ENCODE measurements around the gene AHCYL1.

The AHCYL1 gene

GRCh38 chr1:110060034-110060661 is 75.6 kb downstream of the AHCYL1 start:
- DNase-seq (ENCODE audit: low read depth): no peak
- H3K4me3 ChIP-seq (ENCODE audit: low read length): no peak overlapping the region
- peak; percentile 73 for TF ChIP-seq CTCF (conservative IDR thresholded peaks at IDR 0.05; ENCODE audit: low read length)

GRCh38 chr1:110060662-110061060 is 76.1 kb downstream of the AHCYL1 start:
- no peak overlapping the region for H3K4me3 ChIP-seq (ENCODE audit: low read length)
- DNase-seq (ENCODE audit: low read depth): no peak
- no peak for TF ChIP-seq CTCF (conservative IDR thresholded peaks at IDR 0.05; ENCODE audit: low read length)

GRCh38 chr1:110061341-110061740 is 76.8 kb downstream of the AHCYL1 start:
- DNase-seq (ENCODE audit: low read depth): no peak
- no peak overlapping the region for H3K4me3 ChIP-seq (ENCODE audit: low read length)
- no peak for TF ChIP-seq CTCF (conservative IDR thresholded peaks at IDR 0.05; ENCODE audit: low read length)

- no peak for DNase-seq (ENCODE audit: low read depth)
- no peak for TF ChIP-seq CTCF (conservative IDR thresholded peaks at IDR 0.05; ENCODE audit: low read length)
- no peak overlapping the region for H3K4me3 ChIP-seq (ENCODE audit: low read length)
Measured at GRCh38 chr1:110062612-110063011, 78.0 kb downstream of the AHCYL1 start.

GRCh38 chr1:110063781-110064180 is 79.2 kb downstream of the AHCYL1 start:
- no peak for DNase-seq (ENCODE audit: low read depth)
- TF ChIP-seq CTCF (conservative IDR thresholded peaks at IDR 0.05; ENCODE audit: low read length): no peak
- no peak overlapping the region for H3K4me3 ChIP-seq (ENCODE audit: low read length)

- no peak for TF ChIP-seq CTCF (conservative IDR thresholded peaks at IDR 0.05; ENCODE audit: low read length)
- no peak overlapping the region for H3K4me3 ChIP-seq (ENCODE audit: low read length)
- no peak for DNase-seq (ENCODE audit: low read depth)
Measured at GRCh38 chr1:110064576-110065337, 80.2 kb downstream of the AHCYL1 start.

GRCh38 chr1:110065841-110066240 is 81.3 kb downstream of the AHCYL1 start:
- no peak for TF ChIP-seq CTCF (conservative IDR thresholded peaks at IDR 0.05; ENCODE audit: low read length)
- DNase-seq (ENCODE audit: low read depth): no peak
- no peak overlapping the region for H3K4me3 ChIP-seq (ENCODE audit: low read length)

All from AG10803 (cell line).